Head of caudate nucleus (tissue), 42 donors: ENCODE measurements around the gene NIP7.

Experiments used
- DNase-seq, 42 donors: peaks; one replicate each; pipeline versions ENCODE4 v3.0.0 to v3.0.0-alpha.2; 2020 to 2021; ENCODE audit warnings: mixed read lengths in 7 of 42
- intact Hi-C: fragments of 100-400 bp; cut with DNase I; formaldehyde crosslinking; loops from one replicate; pipeline ENCODE4 v1.15.0; 2022

The NIP7 gene

DNA sequence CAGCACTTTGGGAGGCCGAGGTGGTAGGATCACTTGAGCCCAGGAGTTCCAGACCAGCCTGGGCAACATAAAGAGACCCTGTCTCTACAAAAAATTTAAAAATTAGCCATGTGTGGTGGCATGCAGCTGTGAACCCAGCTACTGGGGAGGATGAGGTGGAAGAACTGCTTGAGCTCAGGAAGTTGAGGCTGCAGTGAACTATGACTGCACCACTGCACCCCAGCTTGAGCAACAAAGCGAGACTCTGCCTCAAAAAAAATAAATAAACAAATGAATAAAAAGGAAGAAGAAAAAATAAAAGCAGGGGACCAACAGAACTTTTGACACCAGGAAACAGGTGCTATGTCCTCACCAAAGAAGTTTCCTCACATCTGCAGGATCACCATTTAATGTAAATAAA lies 32.0 kb downstream of the NIP7 start:
- intact Hi-C loops, result no loop called here
- no peak for DNase-seq

DNA sequence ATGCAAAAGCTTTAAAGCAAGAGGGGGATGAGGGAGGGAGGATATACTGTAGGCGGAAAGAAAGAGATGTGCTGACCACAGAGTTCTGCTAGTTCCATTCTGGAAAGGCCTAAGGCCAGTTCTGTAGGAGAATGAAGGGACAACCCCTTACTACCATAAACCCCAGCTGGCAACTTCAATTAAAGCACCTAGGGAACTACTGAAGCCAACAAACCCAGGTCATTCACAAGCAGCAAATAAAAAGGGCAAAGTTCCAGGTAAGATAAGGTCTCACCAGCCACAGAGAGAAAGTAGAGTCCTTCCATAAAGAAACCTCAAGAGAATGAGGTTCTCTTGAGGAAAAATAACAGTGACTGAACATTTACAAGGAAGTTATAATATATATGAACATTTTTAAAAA lies 33.4 kb downstream of the NIP7 start:
- intact Hi-C loops, result no loop called here
- no peak for DNase-seq

DNA sequence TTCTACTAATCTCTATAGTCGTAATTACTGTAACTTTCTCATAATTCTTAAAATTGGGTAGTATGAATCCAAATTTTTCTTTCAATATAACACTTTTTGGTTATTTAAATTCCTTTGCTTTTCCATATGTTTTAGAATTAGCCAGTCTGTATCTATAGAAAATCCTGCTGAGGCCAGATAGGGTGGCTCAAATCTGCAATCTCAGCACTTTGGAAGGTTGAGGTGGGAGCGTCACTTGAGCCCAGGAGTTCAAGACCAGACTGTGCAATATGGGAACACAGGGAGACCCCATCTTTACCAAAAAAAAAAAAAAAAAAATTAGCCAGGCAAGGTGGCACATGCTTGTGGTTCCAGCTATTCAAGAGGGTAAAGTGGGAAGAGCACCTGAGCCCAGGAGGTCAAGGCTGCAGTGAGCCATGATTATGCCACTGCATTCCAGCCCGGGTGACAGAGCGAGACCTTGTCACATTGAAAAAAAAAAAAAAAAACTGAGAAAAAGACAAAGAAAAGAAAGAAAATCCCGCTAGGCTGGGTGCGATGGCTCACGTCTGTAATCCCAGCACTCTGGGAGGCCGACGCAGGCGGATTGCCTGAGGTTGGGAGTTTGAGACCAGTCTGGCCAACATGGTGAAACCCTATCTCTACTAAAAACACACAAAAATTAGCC lies 37.0 kb downstream of the NIP7 start:
- no peak for DNase-seq
- intact Hi-C loops, result no loop called here

DNA sequence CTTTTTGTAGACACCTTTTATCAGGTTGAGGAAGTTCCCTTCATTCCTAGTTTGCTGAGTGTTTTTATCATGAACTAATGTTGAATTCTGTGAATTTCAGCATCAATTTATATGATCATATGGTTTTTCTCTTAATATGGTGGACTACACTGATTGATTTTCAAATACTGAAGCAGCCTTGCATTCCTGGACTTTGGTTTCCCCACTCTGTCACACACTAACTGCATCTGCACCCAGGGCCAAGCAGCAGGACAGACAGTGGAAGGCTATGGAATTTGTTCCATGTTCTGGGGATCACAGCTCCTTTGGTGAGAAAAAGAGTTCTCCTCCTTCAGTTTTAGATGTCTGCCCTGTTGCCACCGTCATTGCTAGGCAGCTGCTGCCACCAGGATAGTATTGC lies 38.5 kb downstream of the NIP7 start:
- DNase-seq, result no peak
- intact Hi-C loops, result no loop called here

DNA sequence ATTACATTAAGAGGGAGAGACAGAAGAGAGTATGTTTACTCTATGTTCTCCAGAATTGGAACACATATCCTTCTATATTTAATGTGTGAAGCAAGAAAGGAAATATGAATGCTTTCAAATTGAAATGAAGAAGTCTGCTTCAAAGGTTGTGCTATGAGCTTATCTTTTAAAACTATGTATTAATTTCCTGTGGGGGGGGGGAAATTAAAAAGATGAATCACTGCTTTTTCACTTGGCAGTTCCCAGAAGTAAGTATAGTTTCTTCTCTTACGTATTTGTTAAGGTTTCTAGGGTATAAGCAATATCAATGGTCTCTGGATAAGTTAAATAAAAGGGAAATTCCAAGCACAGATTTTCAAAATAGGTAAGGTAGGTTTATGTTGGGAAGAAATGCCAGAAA lies 39.2 kb downstream of the NIP7 start:
- intact Hi-C loops, result no loop called here
- DNase-seq, result no peak

DNA sequence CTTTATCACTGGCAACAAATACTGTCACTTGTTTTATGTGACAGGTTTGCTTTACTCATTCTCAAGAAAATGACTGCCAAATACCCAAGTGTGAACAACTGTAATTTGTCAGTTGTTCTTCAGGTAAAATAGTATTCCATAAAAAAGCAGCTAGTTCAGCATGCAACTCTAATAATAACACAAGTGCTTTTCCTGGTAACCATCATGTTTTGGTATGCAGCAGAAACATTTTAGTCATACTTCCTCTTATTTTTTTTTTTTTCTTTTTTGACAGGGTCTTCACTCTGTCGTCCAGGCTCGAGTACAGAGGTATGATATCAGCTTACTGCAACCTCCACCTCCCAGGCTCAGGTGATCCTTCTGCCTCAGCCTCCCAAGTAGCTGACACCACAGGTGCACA lies 41.7 kb downstream of the NIP7 start:
- no peak for DNase-seq
- intact Hi-C loops, result loop anchor here (10.0 kb wide), 1 partner anchor 46 kb away; the partner anchor contains the start of genes COG8, NIP7 and PDF

DNA sequence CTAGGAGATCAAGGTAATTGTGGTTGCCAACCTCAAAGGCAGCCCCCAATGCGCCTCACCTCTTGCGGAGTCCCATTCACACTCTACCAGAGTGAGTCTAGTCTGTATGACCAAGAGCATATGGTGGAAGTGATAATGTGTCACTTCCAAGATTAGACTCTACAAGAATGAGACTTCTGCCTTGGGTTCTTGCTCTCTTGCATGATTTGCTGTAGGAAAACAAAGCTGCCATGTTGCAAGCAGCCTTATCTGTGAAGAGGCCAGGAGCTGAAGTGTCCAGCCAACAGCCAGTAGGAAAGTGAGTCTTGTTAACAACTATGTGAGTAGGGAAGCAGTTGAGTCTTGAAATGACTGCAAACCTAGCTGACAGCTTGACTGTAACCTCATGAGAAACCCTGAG lies 42.8 kb downstream of the NIP7 start:
- no peak for DNase-seq
- intact Hi-C loops, result loop anchor here (10.0 kb wide), 1 partner anchor 48 kb away; the partner anchor contains the start of genes COG8, NIP7 and PDF

DNA sequence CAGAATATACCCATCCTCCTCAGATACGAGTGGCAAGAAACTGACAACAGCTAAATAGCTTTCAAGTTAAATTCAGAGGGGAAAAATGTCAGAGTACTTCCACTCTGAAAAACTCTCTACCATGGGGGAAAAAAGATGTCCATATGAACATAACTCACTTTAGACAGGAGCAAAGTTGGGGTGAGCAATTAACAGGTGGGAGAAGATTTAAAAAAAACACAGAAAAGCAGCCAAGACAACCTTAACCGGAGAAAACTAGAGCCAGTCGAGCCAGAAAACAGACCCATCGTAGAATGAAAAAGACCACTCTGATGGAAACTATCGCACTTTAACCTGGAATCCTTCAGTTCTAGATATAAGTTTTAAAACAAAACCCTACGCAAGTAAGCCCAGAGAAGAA lies 45.4 kb downstream of the NIP7 start:
- DNase-seq, result no peak
- intact Hi-C loops, result loop anchor here (10.0 kb wide), 1 partner anchor 50 kb away; the partner anchor contains the start of genes COG8, NIP7 and PDF

DNA sequence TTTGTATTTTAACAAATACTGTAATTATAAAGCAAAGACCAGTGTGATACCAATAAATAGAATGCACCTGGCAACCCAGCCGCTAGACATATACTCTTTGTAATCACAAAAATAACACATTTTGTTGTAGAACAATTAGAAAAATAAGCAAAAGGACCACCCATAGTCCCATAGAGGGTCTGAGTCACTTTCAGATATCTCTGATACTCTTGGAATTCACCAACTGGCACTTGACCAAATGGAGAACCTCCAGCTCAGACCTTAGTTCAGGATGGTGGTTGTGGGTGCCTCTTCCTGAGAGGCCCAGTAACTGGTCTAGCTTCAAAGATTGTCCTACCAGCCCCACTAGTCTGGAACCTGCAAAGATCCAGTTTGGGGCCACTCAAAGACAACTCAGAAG lies 47.0 kb downstream of the NIP7 start:
- intact Hi-C loops, result loop anchor here (10.0 kb wide), 1 partner anchor 52 kb away; the partner anchor contains the start of genes COG8, NIP7 and PDF
- no peak for DNase-seq
